CD4-positive, alpha-beta T cell (primary cell): ENCODE results near the gene THPO. TPM values are rescaled to one million over a fixed set of nuclear protein-coding genes. Genes with fewer than 3 reads are reported as not detected.

Experiments
- ATAC-seq: fragments of 200-7000 bp; cut with Tn5 transposase; one replicate; pipeline ENCODE4 v1.10.0; 2022; ENCODE audit warnings: mild to moderate bottlenecking; ENCODE audit not compliant: poor library complexity
- CTCF ChIA-PET: fragments of 350-600 bp; sonication (Branson Sonifier 250); formaldehyde crosslinking; loops from one replicate; lab custom pipeline; 2021; ENCODE audit warnings: antibody characterized with exemption, inconsistent platforms; lab: Charles Lee
- POLR2A ChIA-PET: fragments of 350-600 bp; sonication (Branson Sonifier 250); formaldehyde crosslinking; loops from one replicate; lab custom pipeline; 2021; ENCODE audit warnings: antibody characterized with exemption, inconsistent platforms; lab: Charles Lee
- DNase-seq, 14 experiments: peaks; one replicate each; pipeline ENCODE4 v3.0.0-alpha.2; 2013 to 2020; ENCODE audit warnings: mixed read lengths in 2 of 14
- H3K27ac ChIP-seq, 2 donors: one replicate each; pipeline versions ENCODE4 v1.5.1 to v1.7.0; 2013; ENCODE audit warnings: low read length in 2 of 2, low read depth in 1 of 2, mild to moderate bottlenecking in 1 of 2
- H3K27me3 ChIP-seq, 2 experiments: 1 replicate in 1 of 2; 2 replicates in 1 of 2; pipeline versions ENCODE4 v1.6.1 to v1.7.0; 2013; ENCODE audit warnings: low read length in 2 of 2, control low read depth in 1 of 2, mild to moderate bottlenecking in 1 of 2, moderate library complexity in 1 of 2; ENCODE audit not compliant: insufficient read depth in 2 of 2, control insufficient read depth in 1 of 2
- H3K36me3 ChIP-seq: one replicate; pipeline ENCODE4 v1.6.1; 2013; ENCODE audit warnings: low read length, control low read depth; ENCODE audit not compliant: insufficient read depth
- H3K4me1 ChIP-seq: one replicate; pipeline ENCODE4 v1.6.1; 2013; ENCODE audit warnings: low read length, control low read depth; ENCODE audit not compliant: insufficient read depth
- H3K4me3 ChIP-seq: one replicate; pipeline ENCODE4 v1.5.1; 2013; ENCODE audit warnings: mild to moderate bottlenecking, low read length, moderate library complexity
- H3K9me3 ChIP-seq, 2 experiments: 1 replicate in 1 of 2; 2 replicates in 1 of 2; pipeline versions ENCODE4 v1.6.1 to v1.7.0; 2013; ENCODE audit warnings: low read length in 2 of 2, mild to moderate bottlenecking in 2 of 2, control low read depth in 1 of 2, moderate library complexity in 1 of 2; ENCODE audit not compliant: control insufficient read depth in 1 of 2, insufficient read depth in 1 of 2
- H3K27ac Mint-ChIP-seq: one replicate; pipeline ENCODE4 v1.8.0; 2020; ENCODE audit warnings: mixed read lengths
- H3K27me3 Mint-ChIP-seq: one replicate; pipeline ENCODE4 v1.8.0; 2021; ENCODE audit warnings: mixed read lengths
- H3K36me3 Mint-ChIP-seq: one replicate; pipeline ENCODE4 v1.8.0; 2021; ENCODE audit warnings: low read depth, mixed read lengths
- H3K4me1 Mint-ChIP-seq: one replicate; pipeline ENCODE4 v1.8.0; 2021; ENCODE audit warnings: low read depth, mixed read lengths
- H3K4me3 Mint-ChIP-seq: one replicate; pipeline ENCODE4 v1.8.0; 2020; ENCODE audit warnings: mild to moderate bottlenecking, mixed read lengths
- H3K9me3 Mint-ChIP-seq: one replicate; pipeline ENCODE4 v1.8.0; 2020; ENCODE audit warnings: mixed read lengths
- CTCF ChIP-seq: fragments of 200-600 bp; IDR thresholded peaks from one replicate; pipeline ENCODE4 v1.8.0; 2022; ENCODE audit warnings: antibody characterized with exemption, mild to moderate bottlenecking
- intact Hi-C, 2 experiments: fragments of 100-400 bp; cut with DNase I in 1 of 2; cut with micrococcal nuclease in 1 of 2; formaldehyde crosslinking; loops; one replicate each; pipeline versions ENCODE4 v1.15.1 to v1.9.0; 2023 to 2025; cut with DNase I, micrococcal nuclease
- total RNA-seq, 174 experiments: library from RNA in 2 of 174; stranded (reverse) in 2 of 174; gene quantifications; one replicate each; pipeline ENCODE4 v1.2.3 and lab custom pipeline; 2021 to 2026

The THPO gene
- total RNA-seq, 2 experiments from 2014 or later: not detected

GRCh38 chr3:184419171-184419570, 41.2 kb upstream of the THPO start:
- DNase-seq (no peak), ATAC-seq (no peak)
- ChIA-PET CTCF (no interaction called here), POLR2A (interaction anchor here (0.8 to 1.3 kb wide), 2 partner anchors 95 to 359 kb away, joined by 3 read pairs; no protein-coding TSS in a partner anchor)
- no peaks in the 10 kb centered on the region for H3K36me3 ChIP-seq
- H3K27me3 Mint-ChIP-seq: peaks cover 9% of the 10 kb centered on the region
- no peak overlapping the region for H3K4me3 Mint-ChIP-seq
- no peak overlapping the region for H3K27ac Mint-ChIP-seq
- no peak overlapping the region for H3K27ac ChIP-seq
- no peak for TF ChIP-seq CTCF
- H3K4me1 Mint-ChIP-seq: no peaks in the 10 kb centered on the region
- intact Hi-C loops: no loop called here
- H3K9me3 Mint-ChIP-seq: no peaks in the 10 kb centered on the region
- H3K4me1 ChIP-seq: peaks cover 4% of the 10 kb centered on the region
- H3K36me3 Mint-ChIP-seq: no peaks in the 10 kb centered on the region
- no peak overlapping the region for H3K4me3 ChIP-seq
- H3K27me3 ChIP-seq: no peaks in the 10 kb centered on the region
- H3K9me3 ChIP-seq: no peaks in the 10 kb centered on the region

- ChIA-PET CTCF (interaction anchor here (0.6 to 0.9 kb wide), 4 partner anchors 14 to 120 kb away, joined by 3 to 5 read pairs (median 4); no protein-coding TSS in a partner anchor), POLR2A (interaction anchor here (1.0 kb wide), 1 partner anchor 124 kb away, joined by 3 read pairs; no protein-coding TSS in a partner anchor)
- ATAC-seq: peak; percentile 99
- Mint-ChIP-seq H3K9me3 (no peaks in the 10 kb centered on the region), H3K4me1 (no peaks in the 10 kb centered on the region), H3K27ac (no peak overlapping the region), H3K27me3 (no peaks in the 10 kb centered on the region), H3K4me3 (no peak overlapping the region), H3K36me3 (no peaks in the 10 kb centered on the region)
- Histone ChIP-seq H3K36me3 (no peaks in the 10 kb centered on the region), H3K27me3 (no peaks in the 10 kb centered on the region), H3K27ac (no peak overlapping the region), H3K4me1 (peaks cover 4% of the 10 kb centered on the region), H3K9me3 (no peaks in the 10 kb centered on the region), H3K4me3 (no peak overlapping the region)
- DNase-seq: peak; percentile 58 to 85 (median 64)
- intact Hi-C loops: loop anchor here (1.0 kb wide), 4 partner anchors 96 to 359 kb away; no protein-coding TSS in a partner anchor
- peak; percentile 87 for TF ChIP-seq CTCF
Observed at GRCh38 chr3:184417619-184418327, 39.8 kb upstream of the THPO start.

- Histone ChIP-seq H3K27me3 (no peaks in the 10 kb centered on the region), H3K4me1 (peaks cover 4% of the 10 kb centered on the region), H3K27ac (no peak overlapping the region), H3K9me3 (no peaks in the 10 kb centered on the region), H3K36me3 (no peaks in the 10 kb centered on the region), H3K4me3 (no peak overlapping the region)
- no peaks in the 10 kb centered on the region for H3K9me3 Mint-ChIP-seq
- no peaks in the 10 kb centered on the region for H3K4me1 Mint-ChIP-seq
- intact Hi-C loops: no loop called here
- no peak overlapping the region for H3K27ac Mint-ChIP-seq
- H3K4me3 Mint-ChIP-seq: no peak overlapping the region
- no peak for DNase-seq
- ATAC-seq: no peak
- no peaks in the 10 kb centered on the region for H3K36me3 Mint-ChIP-seq
- no peaks in the 10 kb centered on the region for H3K27me3 Mint-ChIP-seq
- ChIA-PET CTCF (interaction anchor here (0.7 kb wide), 1 partner anchor 414 kb away, joined by 3 read pairs; no protein-coding TSS in a partner anchor), POLR2A (no interaction called here)
- TF ChIP-seq CTCF: no peak
Observed at GRCh38 chr3:184415203-184415490, 37.1 kb upstream of the THPO start.
